ENCODE data around the gene GRIA1. TPM values are rescaled to one million over a fixed set of nuclear protein-coding genes. Genes with fewer than 3 reads are reported as not detected.

GRIA1 gene
- total and polyA plus RNA-seq, 2 of the 13 experiments (the other 11 are each of a cell fraction or from before 2014, with no cell fraction given): not detected

GRCh38 chr5:153520137-153520536, 29.7 kb downstream of the GRIA1 start:
- H3K4me1 ChIP-seq (ENCODE audit: insufficient read depth, low read length): no peaks in the 10 kb centered on the region
- DNase-seq (ENCODE audit: low spot score): no peak
- no peak overlapping the region for H3K9ac ChIP-seq (ENCODE audit: insufficient read depth, low read depth, low read length)
- ChIA-PET POLR2A (no interaction called here), CTCF (ENCODE audit: low intra/inter-chr PET ratio, low total read pairs) (no interaction called here)
- no peak overlapping the region for H3K27ac ChIP-seq (ENCODE audit: extremely low read length, insufficient read depth, low read length)
- no peaks in the 10 kb centered on the region for H3K36me3 ChIP-seq (replicated peaks in 1 of 2; ENCODE audit: control insufficient read depth in 1 of 2, insufficient read depth in 2 of 2, low read length in 2 of 2)
- no peaks in the 10 kb centered on the region for H3K27me3 ChIP-seq (ENCODE audit: control insufficient read depth in 1 of 2, insufficient read depth in 2 of 2, low read length in 2 of 2)
- ATAC-seq: no peak
- in situ Hi-C loops (cut with HindIII; ENCODE audit: extremely low pct_ligation_motif_present, low pct_unique_long_range_greater_than_20kb) (no loop called here), intact Hi-C loops (cut with micrococcal nuclease; ENCODE audit: unreplicated experiment) (no loop called here)
- no TSS peak for BruUV-seq (replicated peaks)
- H3K79me2 ChIP-seq (ENCODE audit: insufficient read depth, low read length): no peaks in the 10 kb centered on the region
- no peaks in the 10 kb centered on the region for H4K20me1 ChIP-seq (ENCODE audit: insufficient read depth, low read length)
- H3K4me3 ChIP-seq (replicated peaks in 1 of 3; ENCODE audit: insufficient read depth in 1 of 3, low read depth in 2 of 3, low read length in 3 of 3): no peak overlapping the region
- no peak overlapping the region for H2AFZ ChIP-seq (ENCODE audit: low read length)
- no peak for FAIRE-seq
- WGBS (ENCODE audit: low lambda C conversion rate): 4% methylated on average over 1 of the region's 1 CpG
- no peaks in the 10 kb centered on the region for H3K9me3 ChIP-seq (ENCODE audit: low read length)
- H3K4me2 ChIP-seq (ENCODE audit: low read depth, low read length): no peak overlapping the region
- TF ChIP-seq ZSCAN30 (CRISPR knock-in tag; IDR thresholded peaks at IDR 0.05) (no peak), RBM39 (IDR thresholded peaks at IDR 0.05; ENCODE audit: low read depth, low read length, poor library complexity, severe bottlenecking) (no peak), PPARG (CRISPR knock-in tag; conservative IDR thresholded peaks at IDR 0.05) (no peak), SIX4 (CRISPR knock-in tag; IDR thresholded peaks at IDR 0.05) (no peak), ZBTB20 (CRISPR knock-in tag; IDR thresholded peaks at IDR 0.05; ENCODE audit: borderline replicate concordance, low read depth) (no peak), ARID5B (CRISPR knock-in tag; IDR thresholded peaks at IDR 0.05) (no peak), CBX1 (IDR thresholded peaks at IDR 0.05; ENCODE audit: low read depth) (no peak), ZNF710 (CRISPR knock-in tag; IDR thresholded peaks at IDR 0.05; ENCODE audit: borderline replicate concordance) (no peak), IKZF1 (IDR thresholded peaks at IDR 0.05) (no peak), ZKSCAN8 (CRISPR knock-in tag; IDR thresholded peaks at IDR 0.05; ENCODE audit: borderline replicate concordance) (no peak), GTF3A (CRISPR knock-in tag; conservative IDR thresholded peaks at IDR 0.05) (no peak), ZNF383 (CRISPR knock-in tag; IDR thresholded peaks at IDR 0.05; ENCODE audit: borderline replicate concordance) (no peak), ZNF142 (CRISPR knock-in tag; IDR thresholded peaks at IDR 0.05) (no peak), SMC3 (IDR thresholded peaks at IDR 0.05; ENCODE audit: low read length) (no peak)
